Superior temporal gyrus (tissue), 1 donor: Measurements from ENCODE around the gene CRTAC1.
"Not testable (repeated sequence)": the region's sequence is repeated elsewhere in the genome, so short reads cannot be mapped to it uniquely, and the experiment has no call there.

Experiments used
- DNase-seq: peaks from one replicate; pipeline ENCODE4 v3.0.0-alpha.2; 2016; ENCODE audit errors: extremely low spot score

The CRTAC1 gene

GRCh38 chr10:97870990-97871389 is 159.4 kb downstream of the CRTAC1 start:
- no peak for DNase-seq

GRCh38 chr10:97869091-97870042 is 161.1 kb downstream of the CRTAC1 start:
- DNase-seq = peak; percentile 77

- no peak for DNase-seq
Measured at GRCh38 chr10:97868134-97868685, 162.2 kb downstream of the CRTAC1 start.

- no peak for DNase-seq
Measured at GRCh38 chr10:97867220-97867800, 163.1 kb downstream of the CRTAC1 start.

- no peak for DNase-seq
Measured at GRCh38 chr10:97866524-97867219, 163.7 kb downstream of the CRTAC1 start.

GRCh38 chr10:97865488-97865887 is 164.9 kb downstream of the CRTAC1 start:
- no peak for DNase-seq

GRCh38 chr10:97863808-97864207 is 166.6 kb downstream of the CRTAC1 start:
- no peak for DNase-seq

- DNase-seq = no peak
Measured at GRCh38 chr10:97861924-97862323, 168.5 kb downstream of the CRTAC1 start.

- peak; percentile 61 for DNase-seq
Measured at GRCh38 chr10:97861097-97861750, 169.2 kb downstream of the CRTAC1 start.

GRCh38 chr10:97858001-97858439 is 172.4 kb downstream of the CRTAC1 start:
- DNase-seq = no peak

- DNase-seq = no peak
Measured at GRCh38 chr10:97854743-97855142, 175.7 kb downstream of the CRTAC1 start.

- no peak for DNase-seq
Measured at GRCh38 chr10:97852840-97853405, 177.5 kb downstream of the CRTAC1 start.

- DNase-seq = no peak
Measured at GRCh38 chr10:97852277-97852676, 178.1 kb downstream of the CRTAC1 start.

- DNase-seq = peak; percentile 64
Measured at GRCh38 chr10:97851341-97852001, 178.9 kb downstream of the CRTAC1 start.

- no peak for DNase-seq
Measured at GRCh38 chr10:97850446-97850845, 180.0 kb downstream of the CRTAC1 start.

GRCh38 chr10:97849687-97850402 is 180.6 kb downstream of the CRTAC1 start, which contains the start of gene GOLGA7B:
Gene GOLGA7B, plus strand, starts transcription at chr10:97849843. Its CDS starts 461 bp downstream, at chr10:97850304.
- DNase-seq = no peak

- no peak for DNase-seq
Measured at GRCh38 chr10:97849103-97849686, 181.2 kb downstream of the CRTAC1 start.

- no peak for DNase-seq
Measured at GRCh38 chr10:97844678-97845077, 185.7 kb downstream of the CRTAC1 start.

GRCh38 chr10:97843972-97844371 is 186.4 kb downstream of the CRTAC1 start:
- not testable (repeated sequence) for DNase-seq
